Lower lobe of right lung (tissue), 2 donors: ENCODE measurements around the gene DTX4. TPM values are rescaled to one million over a fixed set of nuclear protein-coding genes. Genes with fewer than 3 reads are reported as not detected.
A peak's percentile ranks its signal among the peaks of the same experiment; 100 is the strongest.

Experiments used
- ATAC-seq, 2 donors: fragments of 200-7000 bp; cut with Tn5 transposase; one replicate each; pipeline ENCODE4 v1.9.1; 2020 to 2022; ENCODE audit warnings: mild to moderate bottlenecking in 2 of 2, moderate library complexity in 2 of 2
- DNase-seq: peaks from one replicate; pipeline ENCODE4 v3.0.0-alpha.2; 2020
- H3K27ac ChIP-seq: fragments of 200-600 bp; one replicate; pipeline ENCODE4 v1.8.0; 2022
- H3K27me3 ChIP-seq: fragments of 200-600 bp; one replicate; pipeline ENCODE4 v1.8.0; 2022; ENCODE audit warnings: low read depth
- H3K36me3 ChIP-seq: fragments of 200-600 bp; one replicate; pipeline ENCODE4 v1.8.0; 2022; ENCODE audit warnings: mild to moderate bottlenecking
- H3K4me1 ChIP-seq: fragments of 200-600 bp; one replicate; pipeline ENCODE4 v1.8.0; 2022
- H3K4me3 ChIP-seq: fragments of 200-600 bp; one replicate; pipeline ENCODE4 v1.8.0; 2022; ENCODE audit warnings: mild to moderate bottlenecking
- H3K9me3 ChIP-seq: fragments of 200-600 bp; one replicate; pipeline ENCODE4 v1.8.0; 2022
- intact Hi-C: fragments of 100-400 bp; cut with DNase I; formaldehyde crosslinking; loops from one replicate; pipeline ENCODE4 v1.11.0; 2022
- total RNA-seq: library from RNA; stranded (reverse); fragmentation: NEBNext Ultra II Directional; extraction: Animal tissue kit (Norgen Biotek cat#: 25700); gene quantifications from one replicate; pipeline ENCODE4 v1.2.1, GENCODE V29; 2021
- TF ChIP-seq, protein P1 (sequence below): fragments of 200-600 bp; IDR thresholded peaks from one replicate; pipeline ENCODE4 v1.8.0; 2022; ENCODE audit warnings: antibody characterized with exemption, mild to moderate bottlenecking
- donor health status: DM: no; HTN: yes; CAD: no; lungs with severe emphysema.

The DTX4 gene
- total RNA-seq, 1 donor from 2014 or later = 51.7 TPM

DNA sequence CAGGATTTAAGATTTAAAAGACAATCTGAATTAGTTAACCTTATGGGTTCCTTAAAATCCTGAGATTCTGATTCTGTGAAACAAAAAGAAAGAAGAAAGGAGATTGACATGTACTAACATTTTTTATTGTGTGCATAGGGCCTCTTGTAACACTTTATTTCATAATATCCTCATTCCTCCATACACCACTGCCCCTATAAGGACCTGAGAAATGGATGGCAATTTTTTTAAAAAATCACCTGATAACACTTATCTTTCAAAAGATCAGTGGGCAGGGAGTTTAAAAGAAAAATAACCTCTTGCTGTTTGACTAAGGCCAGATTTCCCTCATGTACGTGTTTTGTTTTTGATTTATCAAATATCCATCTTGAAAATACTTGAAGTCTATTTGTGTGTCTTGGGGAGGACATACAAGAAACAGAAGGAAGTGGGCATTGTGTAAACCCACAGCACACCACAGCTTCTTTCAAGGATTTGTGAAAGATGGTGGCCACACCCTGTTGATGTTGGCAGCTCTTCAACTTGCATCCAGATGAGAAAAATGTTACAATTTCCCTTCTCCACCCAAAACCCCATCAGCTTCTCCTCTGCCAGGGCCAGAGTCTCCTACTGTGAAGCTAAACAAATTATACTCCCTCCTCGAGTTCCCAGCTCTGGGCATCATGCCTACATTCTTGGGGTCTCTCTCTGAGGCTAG lies 75.7 kb downstream of the DTX4 start:
- Histone ChIP-seq H3K9me3 (no peaks in the 10 kb centered on the region), H3K4me1 (peaks cover 16% of the 10 kb centered on the region), H3K27me3 (no peaks in the 10 kb centered on the region), H3K27ac (no peak overlapping the region), H3K36me3 (no peaks in the 10 kb centered on the region), H3K4me3 (no peak overlapping the region)
- ATAC-seq (peak; percentile 81 to 90), DNase-seq (peak; percentile 59)
- intact Hi-C loops = no loop called here
- TF ChIP-seq, protein P1, sequence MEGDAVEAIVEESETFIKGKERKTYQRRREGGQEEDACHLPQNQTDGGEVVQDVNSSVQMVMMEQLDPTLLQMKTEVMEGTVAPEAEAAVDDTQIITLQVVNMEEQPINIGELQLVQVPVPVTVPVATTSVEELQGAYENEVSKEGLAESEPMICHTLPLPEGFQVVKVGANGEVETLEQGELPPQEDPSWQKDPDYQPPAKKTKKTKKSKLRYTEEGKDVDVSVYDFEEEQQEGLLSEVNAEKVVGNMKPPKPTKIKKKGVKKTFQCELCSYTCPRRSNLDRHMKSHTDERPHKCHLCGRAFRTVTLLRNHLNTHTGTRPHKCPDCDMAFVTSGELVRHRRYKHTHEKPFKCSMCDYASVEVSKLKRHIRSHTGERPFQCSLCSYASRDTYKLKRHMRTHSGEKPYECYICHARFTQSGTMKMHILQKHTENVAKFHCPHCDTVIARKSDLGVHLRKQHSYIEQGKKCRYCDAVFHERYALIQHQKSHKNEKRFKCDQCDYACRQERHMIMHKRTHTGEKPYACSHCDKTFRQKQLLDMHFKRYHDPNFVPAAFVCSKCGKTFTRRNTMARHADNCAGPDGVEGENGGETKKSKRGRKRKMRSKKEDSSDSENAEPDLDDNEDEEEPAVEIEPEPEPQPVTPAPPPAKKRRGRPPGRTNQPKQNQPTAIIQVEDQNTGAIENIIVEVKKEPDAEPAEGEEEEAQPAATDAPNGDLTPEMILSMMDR = no peak

DNA sequence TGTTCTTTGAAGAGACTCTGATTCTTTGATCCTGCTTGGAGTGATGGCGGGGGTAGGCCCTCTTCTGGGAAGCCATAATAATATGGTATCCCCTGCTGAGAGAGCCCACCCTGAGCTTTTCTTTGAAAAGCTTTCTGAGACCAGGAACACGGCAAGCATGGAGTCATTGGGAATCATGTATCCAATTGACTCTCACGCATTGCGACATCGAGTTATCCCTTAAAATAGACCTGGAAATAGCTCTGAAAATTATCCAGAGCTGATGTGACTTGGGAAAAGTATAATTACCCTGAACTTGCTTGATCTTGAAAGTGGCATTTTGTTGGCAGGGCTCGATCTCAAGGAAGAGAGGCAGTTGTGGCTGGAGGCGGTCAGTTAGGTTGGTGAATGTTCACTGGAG lies 77.6 kb downstream of the DTX4 start:
- TF ChIP-seq, protein P1 = no peak
- Histone ChIP-seq H3K4me3 (no peak overlapping the region), H3K27me3 (no peaks in the 10 kb centered on the region), H3K36me3 (no peaks in the 10 kb centered on the region), H3K27ac (no peak overlapping the region), H3K4me1 (peaks cover 16% of the 10 kb centered on the region), H3K9me3 (no peaks in the 10 kb centered on the region)
- intact Hi-C loops = no loop called here
- ATAC-seq = no peak
- DNase-seq = no peak

DNA sequence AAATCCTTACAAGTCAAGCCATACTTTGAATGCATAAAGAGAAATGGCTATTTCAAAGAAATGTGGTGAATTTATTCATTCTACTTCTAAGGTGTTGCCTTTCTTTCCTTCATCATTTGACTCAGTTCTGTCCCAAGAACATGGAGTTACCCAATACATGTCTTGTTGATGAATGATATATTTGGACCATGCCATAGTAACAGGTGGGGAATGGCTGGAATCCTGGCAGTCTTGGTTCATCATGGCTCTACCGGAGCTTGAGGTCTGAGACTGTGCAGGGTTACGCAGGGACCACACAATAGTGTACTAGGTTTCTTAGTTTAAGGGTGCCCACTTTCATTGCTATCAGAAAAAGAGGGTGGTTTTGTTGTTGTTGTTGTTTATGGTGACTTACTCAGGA lies 81.1 kb downstream of the DTX4 start:
- peaks cover 6% of the 10 kb centered on the region for H3K4me1 ChIP-seq
- H3K27ac ChIP-seq = no peak overlapping the region
- no peaks in the 10 kb centered on the region for H3K27me3 ChIP-seq
- no peaks in the 10 kb centered on the region for H3K36me3 ChIP-seq
- intact Hi-C loops = no loop called here
- no peak overlapping the region for H3K4me3 ChIP-seq
- DNase-seq = no peak
- no peaks in the 10 kb centered on the region for H3K9me3 ChIP-seq
- ATAC-seq = no peak
- TF ChIP-seq, protein P1 = no peak

DNA sequence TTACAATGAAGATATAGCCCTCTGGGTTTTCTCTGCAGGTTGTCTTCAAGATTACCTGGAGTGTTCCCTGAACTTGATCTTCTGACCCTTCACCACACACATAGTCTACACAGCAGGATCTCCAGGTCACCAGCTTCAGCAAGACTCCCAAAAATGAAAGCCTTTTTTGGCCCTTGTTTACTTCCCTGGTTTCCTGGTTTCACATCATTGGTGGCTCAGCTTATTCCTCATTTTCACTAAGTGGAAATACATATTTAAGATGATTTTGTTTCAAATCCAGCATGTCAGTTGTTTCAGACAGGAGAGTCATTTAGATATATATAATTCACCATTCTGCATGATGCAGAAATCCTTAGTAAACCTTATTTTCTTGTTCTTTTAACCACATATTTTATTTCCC lies 82.4 kb downstream of the DTX4 start:
- Histone ChIP-seq H3K4me1 (no peaks in the 10 kb centered on the region), H3K4me3 (no peak overlapping the region), H3K27ac (no peak overlapping the region), H3K36me3 (no peaks in the 10 kb centered on the region), H3K9me3 (no peaks in the 10 kb centered on the region), H3K27me3 (no peaks in the 10 kb centered on the region)
- DNase-seq = no peak
- TF ChIP-seq, protein P1 = no peak
- intact Hi-C loops = no loop called here
- ATAC-seq = no peak

DNA sequence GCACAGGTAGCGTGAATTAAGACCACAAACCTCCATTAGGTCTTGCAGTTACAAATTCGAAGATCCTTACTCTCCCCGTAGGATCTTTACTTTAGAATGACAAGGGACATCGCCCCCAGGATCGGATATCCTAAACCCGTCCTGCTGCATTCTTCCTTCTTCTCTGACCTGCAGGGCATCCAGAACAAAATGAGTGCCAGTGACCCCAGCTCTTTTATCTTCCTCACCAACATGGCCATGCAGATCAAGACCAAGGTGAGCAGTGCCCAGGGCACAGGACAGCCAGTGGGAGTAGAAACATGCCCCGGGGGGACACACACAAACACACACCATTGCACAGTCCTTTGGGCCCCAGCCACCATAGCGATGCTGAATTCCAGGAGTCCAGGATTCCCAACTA lies 83.3 kb downstream of the DTX4 start:
- DNase-seq (no peak), ATAC-seq (no peak)
- H3K27ac ChIP-seq = no peak overlapping the region
- H3K4me3 ChIP-seq = no peak overlapping the region
- H3K4me1 ChIP-seq = no peaks in the 10 kb centered on the region
- TF ChIP-seq, protein P1 = no peak
- intact Hi-C loops = no loop called here
- H3K9me3 ChIP-seq = no peaks in the 10 kb centered on the region
- no peaks in the 10 kb centered on the region for H3K36me3 ChIP-seq
- no peaks in the 10 kb centered on the region for H3K27me3 ChIP-seq

Other genes with a start within 250 kb of the DTX4 start
- gene GLYATL1, start 232.6 kb upstream of the DTX4 start, total RNA-seq = not detected
- not detected for gene GLYATL1B, start 85.8 kb upstream of the DTX4 start, total RNA-seq
- gene FAM111B, start 64.9 kb upstream of the DTX4 start, total RNA-seq = 1.1 TPM
- 68.4 TPM for gene FAM111A, start 29.3 kb upstream of the DTX4 start, total RNA-seq
- 48.9 TPM for gene MPEG1, start 40.8 kb downstream of the DTX4 start, total RNA-seq
- not detected for gene OR5AN1, start 186.8 kb downstream of the DTX4 start, total RNA-seq